NAMALWA (cell line): ENCODE measurements around the gene WDR5.

ENCODE experiments used
- DNase-seq: peaks from one replicate; pipeline ENCODE4 v3.0.0-alpha.2; 2015; ENCODE audit warnings: low spot score

The WDR5 gene

GRCh38 chr9:134132208-134132870, 3.5 kb upstream of the WDR5 start:
- no peak for DNase-seq

- DNase-seq: no peak
Measured at GRCh38 chr9:134134949-134135342, 936 bp upstream of the WDR5 start.

- peak; percentile 28 for DNase-seq
Measured at GRCh38 chr9:134136118-134136995, 475 bp downstream of the WDR5 start.

GRCh38 chr9:134136996-134137299, 1.1 kb downstream of the WDR5 start:
- DNase-seq: no peak

- DNase-seq: no peak
Measured at GRCh38 chr9:134138292-134138691, 2.4 kb downstream of the WDR5 start.

- DNase-seq: no peak
Measured at GRCh38 chr9:134139081-134139480, 3.2 kb downstream of the WDR5 start.

GRCh38 chr9:134141906-134142305, 6.0 kb downstream of the WDR5 start:
- DNase-seq: no peak

GRCh38 chr9:134144801-134145200, 8.9 kb downstream of the WDR5 start:
- no peak for DNase-seq

- DNase-seq: no peak
Measured at GRCh38 chr9:134145262-134145661, 9.4 kb downstream of the WDR5 start.

- DNase-seq: no peak
Measured at GRCh38 chr9:134146774-134147493, 11.1 kb downstream of the WDR5 start.

- DNase-seq: no peak
Measured at GRCh38 chr9:134149380-134149779, 13.5 kb downstream of the WDR5 start.

- DNase-seq: no peak
Measured at GRCh38 chr9:134150557-134151214, 14.8 kb downstream of the WDR5 start.

GRCh38 chr9:134152022-134152448, 16.2 kb downstream of the WDR5 start:
- DNase-seq: no peak

GRCh38 chr9:134152488-134152887, 16.6 kb downstream of the WDR5 start:
- no peak for DNase-seq

GRCh38 chr9:134153450-134153849, 17.6 kb downstream of the WDR5 start:
- DNase-seq: no peak

GRCh38 chr9:134154262-134154701, 18.4 kb downstream of the WDR5 start:
- DNase-seq: no peak

- no peak for DNase-seq
Measured at GRCh38 chr9:134155812-134156377, 20.0 kb downstream of the WDR5 start.

GRCh38 chr9:134156564-134157377, 20.9 kb downstream of the WDR5 start:
- DNase-seq: no peak

- no peak for DNase-seq
Measured at GRCh38 chr9:134157378-134157885, 21.6 kb downstream of the WDR5 start.

GRCh38 chr9:134158242-134158641, 22.4 kb downstream of the WDR5 start:
- DNase-seq: no peak
